Stimulated activated CD8-positive, alpha-beta memory T cell treated with anti-CD3 and anti-CD28 coated beads, Interleukin-7, amount 100 ng/mL, for 4 hours (primary cell): Measurements from ENCODE around the gene PNPLA1.

ENCODE experiments used
- DNase-seq, 2 donors: peaks; one replicate each; pipeline ENCODE4 v3.0.0-alpha.2; 2020; ENCODE audit warnings: low read depth in 2 of 2

The PNPLA1 gene

DNA sequence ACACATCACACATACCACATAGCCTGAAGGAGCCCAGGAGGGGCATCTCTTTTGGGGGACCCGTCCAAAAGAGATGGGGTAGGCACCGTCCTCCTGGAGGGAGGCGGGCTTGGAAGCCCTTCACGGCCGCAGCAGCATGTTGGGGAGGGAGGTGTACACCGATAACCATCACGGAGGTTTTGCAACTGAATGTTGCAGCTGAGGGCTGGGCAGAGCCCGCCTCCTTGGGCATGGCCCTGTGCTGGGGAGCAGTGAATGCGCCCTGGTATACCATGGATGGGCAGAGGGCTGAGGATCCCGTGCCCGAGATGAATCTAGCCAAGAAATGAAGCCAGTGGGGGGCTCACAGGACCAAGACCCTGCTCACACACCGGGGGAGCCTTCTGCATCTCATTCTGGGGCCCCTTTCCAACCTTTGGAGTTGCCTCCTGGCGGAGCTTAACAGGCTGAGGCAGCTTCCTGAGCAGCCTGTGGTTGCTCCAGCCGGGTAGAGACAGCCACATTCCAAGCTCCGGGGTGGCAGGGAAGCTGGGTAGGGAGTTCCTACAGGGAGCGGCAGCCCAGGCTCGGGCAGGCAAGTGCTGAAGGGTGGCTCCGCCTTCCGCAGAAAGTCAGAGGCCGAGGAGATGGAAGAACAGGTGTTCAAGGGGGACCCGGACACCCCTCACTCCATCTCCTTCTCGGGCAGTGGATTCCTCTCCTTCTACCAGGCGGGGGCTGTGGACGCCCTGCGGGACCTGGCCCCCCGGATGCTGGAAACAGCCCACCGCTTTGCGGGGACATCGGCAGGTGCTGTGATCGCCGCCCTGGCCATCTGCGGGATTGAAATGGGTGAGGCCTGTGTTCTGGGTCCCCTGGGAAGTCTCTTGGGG is at the start of gene PNPLA1:
Gene PNPLA1 (plus strand): TSS at position 227 of the 872 bp plus-strand sequence. CDS start 400 bp downstream, at position 627.
- no peak for DNase-seq

DNA sequence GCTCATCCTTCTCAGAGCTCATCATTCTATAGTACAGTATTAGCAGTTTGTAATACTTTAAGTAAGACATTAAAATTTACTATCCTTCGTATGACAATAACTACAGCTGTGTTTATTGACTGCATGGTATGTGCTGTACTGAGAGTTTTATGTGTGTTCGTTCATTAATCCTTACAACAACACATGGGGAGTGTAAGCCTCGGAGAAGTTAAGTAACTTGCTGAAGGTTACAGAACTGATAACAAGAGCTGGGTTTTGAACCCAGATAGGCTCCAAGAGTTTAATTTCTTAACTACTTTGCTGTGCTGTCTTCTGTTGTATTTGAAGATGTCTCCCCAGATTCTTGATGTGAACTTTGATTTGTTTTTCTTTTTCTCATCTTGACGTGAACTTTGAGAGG is 49.6 kb upstream of the PNPLA1 start:
- DNase-seq: no peak

GRCh38 chr6:36221674-36222073 is 48.2 kb upstream of the PNPLA1 start:
- DNase-seq: no peak

- DNase-seq: no peak
Observed at GRCh38 chr6:36222924-36223323, 46.9 kb upstream of the PNPLA1 start.

GRCh38 chr6:36223706-36224105 is 46.2 kb upstream of the PNPLA1 start:
- no peak for DNase-seq

DNA sequence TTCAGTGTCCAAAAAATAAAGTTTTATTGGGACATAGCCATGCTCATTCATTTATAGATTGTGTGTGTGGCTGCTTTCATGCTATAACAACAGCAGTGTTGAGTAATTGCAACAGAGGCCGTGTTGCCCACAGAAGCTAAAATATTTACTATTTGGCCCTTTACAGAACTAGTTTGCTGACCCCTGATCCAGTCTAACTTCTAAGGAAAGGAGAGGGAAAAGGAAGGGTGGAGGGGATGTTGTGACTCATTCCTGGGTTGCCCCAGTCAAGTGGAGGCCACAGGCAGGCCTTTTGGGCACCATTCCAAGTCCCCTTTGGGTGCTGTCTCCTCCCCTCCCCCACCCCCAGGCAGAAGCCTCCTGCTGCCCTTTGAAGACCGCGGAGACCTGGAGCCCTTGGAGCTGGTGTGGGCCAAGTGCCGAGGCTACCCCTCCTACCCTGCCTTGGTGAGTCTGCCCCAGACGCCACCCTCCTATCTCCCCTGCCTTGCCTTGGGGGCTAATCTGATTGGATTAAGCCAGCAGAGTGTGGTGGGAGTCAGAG is 44.9 kb upstream of the PNPLA1 start:
- no peak for DNase-seq

- no peak for DNase-seq
Observed at GRCh38 chr6:36226438-36227047, 43.3 kb upstream of the PNPLA1 start.

GRCh38 chr6:36227379-36228228 is 42.3 kb upstream of the PNPLA1 start:
- DNase-seq: no peak

- no peak for DNase-seq
Observed at GRCh38 chr6:36229223-36229622, 40.6 kb upstream of the PNPLA1 start.

GRCh38 chr6:36230371-36230770 is 39.5 kb upstream of the PNPLA1 start:
- no peak for DNase-seq

GRCh38 chr6:36232172-36232571 is 37.7 kb upstream of the PNPLA1 start:
- DNase-seq: no peak

DNA sequence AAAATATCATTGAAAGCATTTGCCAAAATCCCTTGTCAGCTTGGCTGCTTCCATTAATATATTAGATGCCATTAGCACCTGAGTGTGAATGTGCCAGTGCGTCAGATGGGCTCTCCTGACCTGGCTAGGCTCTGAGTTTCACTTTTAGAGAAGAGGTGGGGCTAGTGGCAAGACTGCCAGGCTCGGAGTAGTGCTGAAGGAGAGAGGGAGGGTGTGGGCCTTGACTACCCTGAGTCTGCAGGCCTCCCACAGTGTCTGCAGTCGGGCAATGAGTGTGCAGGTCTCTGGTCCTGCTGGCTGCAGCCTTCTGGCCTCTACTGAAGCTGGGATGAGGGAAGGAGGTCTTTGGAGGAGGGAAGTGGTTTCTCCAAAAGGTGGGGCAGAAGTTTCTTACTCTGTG is 34.6 kb upstream of the PNPLA1 start:
- no peak for DNase-seq

- DNase-seq: no peak
Observed at GRCh38 chr6:36235862-36236261, 34.0 kb upstream of the PNPLA1 start.

DNA sequence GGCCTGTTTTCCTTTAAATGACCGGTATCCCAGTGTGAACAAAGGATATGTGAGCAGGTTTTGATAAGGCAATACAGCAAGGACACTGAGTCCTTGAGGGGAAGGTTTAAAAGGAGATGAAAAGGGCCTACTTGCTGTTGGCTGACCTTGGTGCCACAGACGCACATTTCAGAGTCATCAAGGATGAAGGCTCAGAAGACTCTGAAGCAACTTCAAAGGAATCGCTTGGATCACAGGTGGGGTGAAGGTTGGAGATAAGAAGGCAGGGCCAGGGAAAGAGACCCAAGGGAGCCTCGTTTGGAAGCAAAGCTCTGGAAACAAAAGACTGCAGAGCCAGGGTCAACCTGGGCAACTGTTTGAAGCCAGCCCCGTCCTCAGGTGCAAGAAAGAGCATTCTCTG is 30.1 kb upstream of the PNPLA1 start:
- no peak for DNase-seq

GRCh38 chr6:36241728-36242127 is 28.1 kb upstream of the PNPLA1 start:
- DNase-seq: no peak

GRCh38 chr6:36242161-36242560 is 27.7 kb upstream of the PNPLA1 start:
- no peak for DNase-seq

GRCh38 chr6:36242626-36243025 is 27.2 kb upstream of the PNPLA1 start:
- DNase-seq: no peak

GRCh38 chr6:36243562-36244212 is 26.2 kb upstream of the PNPLA1 start:
- DNase-seq: no peak

DNA sequence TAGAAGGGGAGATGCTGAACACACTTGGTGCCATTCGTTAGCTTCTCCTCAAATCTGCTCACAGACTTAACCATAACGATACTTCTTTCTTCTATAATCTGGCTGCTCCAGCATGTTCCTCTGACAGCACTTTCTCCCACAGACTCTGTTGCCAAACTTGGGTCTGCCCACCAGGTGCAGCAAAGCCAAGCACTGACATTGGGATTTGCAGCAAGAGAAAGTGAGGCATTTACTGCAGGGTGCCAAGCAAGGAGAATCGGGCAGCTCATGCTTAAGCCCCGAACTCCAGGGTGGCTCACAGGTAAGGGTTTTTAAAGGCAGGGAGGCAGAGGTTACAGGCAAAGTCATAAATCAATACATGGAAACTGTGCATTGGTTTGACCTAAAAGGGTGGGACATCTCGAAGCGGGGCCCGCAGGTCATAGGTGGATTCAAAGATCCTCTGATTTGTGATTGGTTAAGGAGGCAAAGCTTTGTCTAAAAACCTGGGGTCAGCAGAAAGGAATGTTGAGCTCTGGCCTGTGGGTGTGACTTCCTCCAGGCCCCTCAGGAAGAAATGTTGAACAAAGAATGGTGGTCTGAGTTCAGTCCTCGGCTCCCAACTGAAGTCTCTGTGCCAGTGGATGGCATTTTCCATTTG is 25.1 kb upstream of the PNPLA1 start:
- no peak for DNase-seq

GRCh38 chr6:36245572-36246061 is 24.2 kb upstream of the PNPLA1 start:
- no peak for DNase-seq
